SK-N-SH treated with all-trans-retinoic acid at 6 μM for 48 hours (cell line): ENCODE results near the gene NEDD4.

ENCODE experiments used
- ATAC-seq: fragments of 200-7000 bp; cut with Tn5 transposase; 3 replicates; pipeline ENCODE4 v1.9.1; 2020; ENCODE audit warnings: mild to moderate bottlenecking, moderate library complexity
- ARNTL ChIP-seq: fragments of 450-650 bp; formaldehyde crosslinking; IDR thresholded peaks from 2 replicates; pipeline ENCODE4 v1.5.0; 2020; ENCODE audit warnings: low read depth, mild to moderate bottlenecking, moderate library complexity, borderline replicate concordance
- BACH2 ChIP-seq: fragments of 250-450 bp; sonication (Bioruptor Pico); IDR thresholded peaks from 2 replicates; pipeline ENCODE4 v1.9.0; 2021; ENCODE audit warnings: mild to moderate bottlenecking, borderline replicate concordance
- CREB5 ChIP-seq: fragments of 250-450 bp; sonication (Bioruptor Pico); IDR thresholded peaks from 2 replicates; pipeline ENCODE4 v1.5.1; 2020; ENCODE audit warnings: low read depth, mild to moderate bottlenecking, moderate library complexity
- CSDC2 ChIP-seq: fragments of 250-450 bp; sonication (Bioruptor Pico); IDR thresholded peaks from 2 replicates; pipeline ENCODE4 v1.5.0; 2020; ENCODE audit warnings: mild to moderate bottlenecking, moderate library complexity
- ESRRG ChIP-seq: fragments of 250-450 bp; sonication (Bioruptor Pico); IDR thresholded peaks from 2 replicates; pipeline ENCODE4 v1.6.1; 2021; ENCODE audit warnings: mild to moderate bottlenecking
- GLIS3 ChIP-seq: fragments of 250-450 bp; sonication (Bioruptor Pico); IDR thresholded peaks from 2 replicates; pipeline ENCODE4 v1.5.0; 2020; ENCODE audit warnings: mild to moderate bottlenecking, moderate library complexity
- ISL1 ChIP-seq: fragments of 250-450 bp; sonication (Bioruptor Pico); IDR thresholded peaks from 2 replicates; pipeline ENCODE4 v2.1.2; 2022; ENCODE audit warnings: mild to moderate bottlenecking, moderate library complexity
- OSR1 ChIP-seq: fragments of 250-450 bp; sonication (Bioruptor Pico); IDR thresholded peaks from 2 replicates; pipeline ENCODE4 v1.8.0; 2022; ENCODE audit warnings: moderate library complexity, mild to moderate bottlenecking, inconsistent platforms
- PATZ1 ChIP-seq: fragments of 250-450 bp; sonication (Bioruptor Pico); IDR thresholded peaks from 2 replicates; pipeline ENCODE4 v1.8.0; 2020; ENCODE audit warnings: mild to moderate bottlenecking, moderate library complexity, borderline replicate concordance
- POU6F1 ChIP-seq: fragments of 250-450 bp; sonication (Bioruptor Pico); IDR thresholded peaks from 2 replicates; pipeline ENCODE4 v1.8.0; 2021; ENCODE audit warnings: low read depth, mild to moderate bottlenecking, moderate library complexity, borderline replicate concordance
- PPARA ChIP-seq: fragments of 250-450 bp; sonication (Bioruptor Pico); IDR thresholded peaks from 2 replicates; pipeline ENCODE4 v1.5.0; 2020; ENCODE audit warnings: mild to moderate bottlenecking, borderline replicate concordance
- RARB ChIP-seq: fragments of 250-450 bp; sonication (Bioruptor Pico); IDR thresholded peaks from 2 replicates; pipeline ENCODE4 v1.8.0; 2021; ENCODE audit warnings: mild to moderate bottlenecking, moderate library complexity
- SNAI2 ChIP-seq: fragments of 250-450 bp; sonication (Bioruptor Pico); IDR thresholded peaks from 2 replicates; pipeline ENCODE4 v1.5.0; 2020; ENCODE audit warnings: mild to moderate bottlenecking, moderate library complexity
- TOX ChIP-seq: fragments of 250-450 bp; sonication (Bioruptor Pico); IDR thresholded peaks from 2 replicates; pipeline ENCODE4 v1.8.0; 2021; ENCODE audit warnings: mild to moderate bottlenecking, moderate library complexity, borderline replicate concordance
- TSHZ2 ChIP-seq: fragments of 250-450 bp; sonication (Bioruptor Pico); IDR thresholded peaks from 2 replicates; pipeline ENCODE4 v1.5.0; 2020; ENCODE audit warnings: mild to moderate bottlenecking, moderate library complexity
- ZFP3 ChIP-seq: fragments of 250-450 bp; sonication (Bioruptor Pico); IDR thresholded peaks from 2 replicates; pipeline ENCODE4 v1.5.0; 2020; ENCODE audit warnings: mild to moderate bottlenecking, moderate library complexity
- ZFP30 ChIP-seq: fragments of 450-650 bp; formaldehyde crosslinking; IDR thresholded peaks from 2 replicates; pipeline ENCODE4 v1.5.0; 2022; ENCODE audit warnings: mild to moderate bottlenecking, moderate library complexity
- ZNF565 ChIP-seq: fragments of 450-650 bp; formaldehyde crosslinking; conservative IDR thresholded peaks from 2 replicates; pipeline ENCODE4 v1.5.0; 2020; ENCODE audit warnings: low read depth, mild to moderate bottlenecking, moderate library complexity
- ZNF70 ChIP-seq: fragments of 450-650 bp; formaldehyde crosslinking; IDR thresholded peaks from 2 replicates; pipeline ENCODE4 v1.5.0; 2020; ENCODE audit warnings: mild to moderate bottlenecking, moderate library complexity

NEDD4 gene

GRCh38 chr15:55863911-55864310 lies 129.5 kb downstream of the NEDD4 start:
- ATAC-seq: no peak
- no peak for TF ChIP-seq BACH2
- TF ChIP-seq CSDC2 (CRISPR knock-in tag): no peak
- no peak for TF ChIP-seq ZFP30 (CRISPR knock-in tag)
- no peak for TF ChIP-seq TSHZ2 (CRISPR knock-in tag)
- TF ChIP-seq ARNTL (CRISPR knock-in tag): no peak
- no peak for TF ChIP-seq RARB (CRISPR knock-in tag)
- no peak for TF ChIP-seq ZFP3 (CRISPR knock-in tag)
- no peak for TF ChIP-seq ISL1 (CRISPR knock-in tag)
- TF ChIP-seq SNAI2 (CRISPR knock-in tag): no peak
- no peak for TF ChIP-seq ZNF70 (CRISPR knock-in tag)
- no peak for TF ChIP-seq PATZ1 (CRISPR knock-in tag)
- TF ChIP-seq ZNF565 (CRISPR knock-in tag): no peak
- TF ChIP-seq TOX: no peak
- no peak for TF ChIP-seq POU6F1 (CRISPR knock-in tag)
- no peak for TF ChIP-seq ESRRG
- TF ChIP-seq CREB5 (CRISPR knock-in tag): no peak
- TF ChIP-seq GLIS3 (CRISPR knock-in tag): no peak
- TF ChIP-seq OSR1 (CRISPR knock-in tag): no peak

GRCh38 chr15:55861115-55861514 lies 132.3 kb downstream of the NEDD4 start:
- TF ChIP-seq PATZ1 (CRISPR knock-in tag) (no peak), PPARA (no peak), ISL1 (CRISPR knock-in tag) (peak; percentile 94), TSHZ2 (CRISPR knock-in tag) (no peak)
- ATAC-seq: peak; percentile 25; the same call in 1 of the 3 replicates
